OCI-LY7 (cell line): ENCODE data around the gene NRIP1.

ENCODE experiments used
- EZH2phosphoT487 ChIP-seq: fragments of 200-600 bp; sonication (generic); IDR thresholded peaks from 2 replicates; pipeline ENCODE4 v1.6.1; 2018; ENCODE audit warnings: low read depth, borderline replicate concordance, mild to moderate bottlenecking, mixed run types, antibody characterized with exemption, low read length, moderate library complexity, mixed read lengths
- TF ChIP-seq, protein P1 (sequence below): fragments of 200-600 bp; sonication (generic); conservative IDR thresholded peaks from 2 replicates; pipeline ENCODE4 v1.5.1; 2014; ENCODE audit warnings: mild to moderate bottlenecking, antibody characterized with exemption, low read length, moderate library complexity, mixed read lengths

DNA sequence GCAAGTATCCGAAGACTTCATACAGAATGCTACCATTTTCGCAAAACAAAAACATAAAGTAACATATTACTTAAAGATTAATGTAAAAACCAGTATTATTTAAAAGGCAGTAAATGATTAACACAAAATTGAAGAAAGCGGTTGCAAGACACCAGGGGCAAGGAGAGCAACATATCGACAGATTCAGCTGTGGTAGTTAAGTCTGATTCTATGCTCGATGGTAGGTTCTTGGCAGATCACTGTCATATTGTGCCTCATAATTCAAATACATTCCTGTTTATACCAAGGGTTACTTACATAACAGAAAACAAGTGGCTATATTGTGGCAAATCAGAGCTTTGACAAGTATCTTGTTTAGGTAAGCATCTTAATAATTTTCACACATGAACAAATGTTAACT lies 37.7 kb downstream of the NRIP1 start:
- no peak for TF ChIP-seq EZH2phosphoT487
- TF ChIP-seq, protein P1, sequence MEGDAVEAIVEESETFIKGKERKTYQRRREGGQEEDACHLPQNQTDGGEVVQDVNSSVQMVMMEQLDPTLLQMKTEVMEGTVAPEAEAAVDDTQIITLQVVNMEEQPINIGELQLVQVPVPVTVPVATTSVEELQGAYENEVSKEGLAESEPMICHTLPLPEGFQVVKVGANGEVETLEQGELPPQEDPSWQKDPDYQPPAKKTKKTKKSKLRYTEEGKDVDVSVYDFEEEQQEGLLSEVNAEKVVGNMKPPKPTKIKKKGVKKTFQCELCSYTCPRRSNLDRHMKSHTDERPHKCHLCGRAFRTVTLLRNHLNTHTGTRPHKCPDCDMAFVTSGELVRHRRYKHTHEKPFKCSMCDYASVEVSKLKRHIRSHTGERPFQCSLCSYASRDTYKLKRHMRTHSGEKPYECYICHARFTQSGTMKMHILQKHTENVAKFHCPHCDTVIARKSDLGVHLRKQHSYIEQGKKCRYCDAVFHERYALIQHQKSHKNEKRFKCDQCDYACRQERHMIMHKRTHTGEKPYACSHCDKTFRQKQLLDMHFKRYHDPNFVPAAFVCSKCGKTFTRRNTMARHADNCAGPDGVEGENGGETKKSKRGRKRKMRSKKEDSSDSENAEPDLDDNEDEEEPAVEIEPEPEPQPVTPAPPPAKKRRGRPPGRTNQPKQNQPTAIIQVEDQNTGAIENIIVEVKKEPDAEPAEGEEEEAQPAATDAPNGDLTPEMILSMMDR: no peak
